GM19193 (cell line): Measurements from ENCODE around the gene SLC7A1.

ENCODE experiments used
- POLR2A ChIP-seq: IDR thresholded peaks from 4 replicates; pipeline ENCODE4 v1.6.1; 2011; ENCODE audit not compliant: insufficient read depth, insufficient read length; ENCODE audit errors: extremely low read depth

Gene SLC7A1

DNA sequence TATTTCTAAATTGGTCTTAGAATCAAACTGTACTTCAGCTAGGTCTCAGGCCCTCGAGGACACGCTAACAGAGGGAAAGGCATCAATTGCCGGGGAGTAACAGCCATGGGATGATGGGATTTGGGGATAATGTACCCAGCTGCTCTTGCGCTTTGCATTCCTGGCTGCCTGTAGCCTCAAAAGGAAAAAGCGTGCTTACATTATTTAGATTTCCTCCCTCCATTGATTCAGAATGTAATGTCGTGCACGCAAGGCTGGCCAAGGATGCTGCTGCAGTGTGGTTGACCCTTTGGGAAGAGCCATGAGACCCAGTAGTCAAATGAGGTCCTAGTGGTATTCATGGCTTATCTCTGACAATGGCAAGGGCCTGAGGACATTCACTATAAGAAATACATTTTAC lies 95.1 kb downstream of the SLC7A1 start:
- no peak for TF ChIP-seq POLR2A

DNA sequence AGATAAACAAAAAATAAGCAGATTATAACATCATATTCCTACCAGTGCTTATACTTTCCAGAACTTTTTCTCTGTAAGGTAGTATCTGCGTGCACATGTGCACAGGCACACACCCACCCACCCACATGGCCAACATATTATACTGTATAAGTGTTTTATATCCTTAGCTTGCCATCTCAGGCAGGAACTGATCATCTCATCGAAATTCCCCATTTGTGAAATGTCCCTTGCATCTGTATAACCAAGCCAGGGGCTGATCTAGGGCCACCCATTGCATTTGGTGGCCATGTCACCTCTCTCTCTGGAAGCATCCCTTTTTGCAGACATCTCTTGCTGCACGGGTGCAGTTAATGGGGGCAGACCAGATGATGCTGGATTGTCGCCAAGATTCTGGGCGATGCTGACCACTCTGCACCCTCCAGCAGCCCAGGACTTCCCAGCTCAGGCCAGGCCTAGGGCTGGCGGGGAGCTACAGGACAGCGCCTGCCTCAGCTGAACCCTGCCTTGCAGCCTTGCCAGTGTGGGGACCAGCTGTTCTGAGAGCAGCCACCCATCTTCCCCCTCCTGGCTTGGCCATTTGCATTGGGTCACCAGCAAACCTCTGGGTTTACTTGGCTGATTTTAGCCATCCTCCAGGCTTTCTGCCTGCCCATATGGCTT lies 95.9 kb downstream of the SLC7A1 start:
- TF ChIP-seq POLR2A = no peak

- no peak for TF ChIP-seq POLR2A
Measured at GRCh38 chr13:29498426-29499040, 97.0 kb downstream of the SLC7A1 start.

DNA sequence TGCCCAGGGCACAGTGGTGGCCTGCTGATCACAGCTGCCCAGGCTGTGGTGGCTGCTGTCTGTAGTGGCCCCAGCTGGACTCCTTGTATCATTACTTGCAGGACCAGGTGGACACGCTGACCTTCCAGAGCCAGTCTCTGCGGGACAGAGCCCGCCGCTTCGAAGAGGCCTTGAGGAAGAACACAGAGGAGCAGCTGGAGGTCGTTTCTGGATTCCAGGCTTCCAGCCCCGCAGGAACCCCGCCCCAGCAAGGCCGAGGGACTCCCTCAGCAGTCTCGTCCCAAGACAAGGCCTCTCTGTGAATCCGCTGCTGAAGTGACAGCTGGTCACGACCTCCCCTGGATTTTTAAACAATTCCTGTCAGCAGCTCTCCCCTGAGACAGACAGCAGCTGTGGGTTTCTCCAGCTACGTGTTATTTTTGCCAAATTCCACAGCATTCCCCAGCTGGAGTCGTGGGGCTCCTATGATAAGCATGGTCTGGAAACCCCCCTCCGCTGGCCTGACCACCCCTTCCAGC lies 98.3 kb downstream of the SLC7A1 start:
- no peak for TF ChIP-seq POLR2A

DNA sequence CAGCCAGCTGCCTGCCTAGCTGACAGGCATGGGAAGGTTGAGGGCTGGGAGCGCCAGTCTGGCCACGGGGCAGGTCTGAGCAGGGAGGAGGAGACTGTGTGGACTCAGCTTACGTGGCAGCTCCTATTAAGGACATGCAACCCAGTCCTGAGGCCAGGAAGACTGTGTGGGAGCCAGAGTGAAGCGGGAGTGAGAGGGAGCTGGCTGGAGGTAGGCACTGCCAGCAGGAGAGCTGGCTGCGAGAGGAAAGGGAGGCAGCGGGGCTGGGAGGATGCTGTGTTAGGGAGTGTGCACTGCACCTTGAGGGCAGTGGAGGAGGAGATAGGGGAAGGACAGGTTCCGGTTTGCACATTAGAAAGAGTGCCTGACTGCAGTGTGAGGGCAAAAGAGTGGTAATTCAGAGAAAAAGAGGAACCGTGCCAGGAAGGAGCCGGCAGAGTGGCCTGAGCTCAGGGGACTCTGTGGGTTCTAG lies 99.2 kb downstream of the SLC7A1 start:
- no peak for TF ChIP-seq POLR2A

GRCh38 chr13:29494520-29494919 lies 101.0 kb downstream of the SLC7A1 start:
- no peak for TF ChIP-seq POLR2A

GRCh38 chr13:29493796-29494195 lies 101.7 kb downstream of the SLC7A1 start:
- no peak for TF ChIP-seq POLR2A

GRCh38 chr13:29491248-29491647 lies 104.2 kb downstream of the SLC7A1 start:
- TF ChIP-seq POLR2A = no peak

DNA sequence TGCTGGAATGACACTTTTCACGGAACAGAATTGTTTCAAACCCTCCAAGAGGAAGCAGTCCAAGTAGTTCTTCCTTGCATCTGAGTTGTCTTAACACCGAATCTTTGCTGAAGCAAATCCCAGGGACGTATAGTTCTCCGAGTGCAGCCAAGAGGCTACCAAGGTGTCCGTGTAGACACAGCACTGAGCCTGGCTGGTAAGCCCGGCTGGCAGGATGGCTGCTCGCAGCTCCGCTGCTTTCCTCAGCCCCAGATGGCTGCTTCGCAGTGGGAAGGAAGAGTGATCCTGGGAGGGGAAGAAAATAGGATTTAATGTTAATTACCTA lies 105.0 kb downstream of the SLC7A1 start:
- TF ChIP-seq POLR2A = no peak

DNA sequence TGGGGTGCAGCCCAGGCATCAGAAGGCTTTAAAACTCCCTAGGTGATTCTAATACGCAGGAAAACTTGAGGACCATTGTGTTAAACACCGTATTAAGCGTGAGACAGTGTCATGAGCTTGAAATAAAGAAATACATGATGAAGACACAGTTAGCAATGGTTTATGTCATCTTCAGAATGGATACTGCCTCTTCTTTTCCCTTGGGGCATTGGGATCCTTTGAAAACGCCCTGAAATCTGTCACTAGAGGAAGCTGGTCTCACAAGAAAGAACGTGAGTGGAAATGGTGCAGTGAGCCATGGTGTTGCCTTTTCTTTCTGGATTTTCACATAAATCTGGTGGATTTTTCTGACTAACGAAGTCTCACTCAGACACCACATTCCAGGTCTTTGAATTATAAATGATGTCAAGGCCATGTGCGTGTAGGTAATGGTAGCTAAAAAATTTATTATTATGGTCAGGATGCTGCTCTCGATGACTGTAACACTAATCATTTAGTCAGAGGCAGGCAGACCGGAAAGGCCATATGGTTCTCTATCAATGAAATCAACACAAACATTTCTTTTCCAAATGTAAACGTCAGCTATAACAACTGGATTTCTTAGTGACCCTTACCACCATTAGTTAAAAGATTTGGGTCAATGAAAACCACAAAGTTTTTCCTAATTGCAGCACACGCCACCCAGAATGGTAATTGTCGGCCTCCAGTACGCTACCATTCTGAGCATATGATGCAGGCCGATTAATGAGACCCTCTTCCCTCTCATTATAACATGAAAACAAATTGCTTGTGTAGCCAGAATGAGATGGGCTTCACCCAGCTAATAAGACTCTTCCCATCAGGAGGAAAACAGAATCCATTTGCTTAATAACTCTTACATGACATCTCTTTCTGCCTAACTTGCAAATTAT lies 105.6 kb downstream of the SLC7A1 start:
- no peak for TF ChIP-seq POLR2A

GRCh38 chr13:29487466-29488454 lies 107.7 kb downstream of the SLC7A1 start:
- TF ChIP-seq POLR2A = no peak

GRCh38 chr13:29486551-29486950 lies 108.9 kb downstream of the SLC7A1 start:
- no peak for TF ChIP-seq POLR2A

DNA sequence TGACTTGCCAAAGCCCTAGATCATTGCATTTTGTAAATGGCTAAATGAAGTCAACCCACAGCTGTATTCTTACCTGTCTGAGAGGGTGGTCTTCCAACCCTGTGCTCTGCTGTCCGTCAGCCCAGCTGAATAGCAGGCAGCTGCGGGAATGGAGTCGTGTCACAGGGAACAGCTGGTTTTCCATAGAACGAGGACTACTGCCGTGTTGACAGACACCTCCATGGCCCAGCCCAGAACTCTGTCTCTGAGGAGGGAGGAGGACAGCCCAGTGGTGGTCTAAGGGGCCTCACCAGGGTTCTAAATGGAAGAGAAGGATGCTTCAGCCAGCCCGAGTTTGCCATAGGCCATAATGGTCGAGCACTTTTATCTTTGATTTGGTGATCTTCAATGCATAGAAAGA lies 110.7 kb downstream of the SLC7A1 start:
- no peak for TF ChIP-seq POLR2A

DNA sequence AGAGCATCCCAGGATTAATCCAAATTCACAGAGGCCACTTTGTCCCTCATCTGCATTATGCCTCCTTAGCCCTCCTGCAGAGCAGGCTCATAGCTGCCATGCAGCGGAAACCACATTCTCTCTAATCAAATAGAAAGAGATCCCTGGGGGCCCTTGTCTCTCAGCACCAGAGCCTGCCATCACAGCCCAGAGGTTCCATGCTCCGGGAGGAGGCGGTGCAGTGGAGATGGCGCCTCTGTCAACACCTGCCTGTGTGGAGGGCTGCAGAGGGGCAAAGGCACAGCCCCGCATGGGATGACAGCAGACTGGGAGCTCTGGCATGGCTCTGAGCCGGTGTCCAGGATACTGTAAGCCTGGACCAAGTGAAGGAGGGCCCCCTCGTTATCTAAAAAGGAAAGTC lies 111.3 kb downstream of the SLC7A1 start:
- TF ChIP-seq POLR2A = no peak
